ENCODE data around the gene DNAH14. TPM values are rescaled to one million over a fixed set of nuclear protein-coding genes. Genes with fewer than 3 reads are reported as not detected.
"Not testable (repeated sequence)": the region's sequence is repeated elsewhere in the genome, so short reads cannot be mapped to it uniquely, and the experiment has no call there.

The DNAH14 gene
- total RNA-seq (1 to 10 TPM in 1 of 4 donors, under 1 TPM in 3; 0.41 to 1.8 (median 0.83) TPM), polyA plus RNA-seq (under 1 TPM in 1 of 3 donors, not detected in 2; 0.07 TPM)
- long read RNA-seq, donor 1, result 0 reads
- long read RNA-seq, donor 2, result 0 reads

DNA sequence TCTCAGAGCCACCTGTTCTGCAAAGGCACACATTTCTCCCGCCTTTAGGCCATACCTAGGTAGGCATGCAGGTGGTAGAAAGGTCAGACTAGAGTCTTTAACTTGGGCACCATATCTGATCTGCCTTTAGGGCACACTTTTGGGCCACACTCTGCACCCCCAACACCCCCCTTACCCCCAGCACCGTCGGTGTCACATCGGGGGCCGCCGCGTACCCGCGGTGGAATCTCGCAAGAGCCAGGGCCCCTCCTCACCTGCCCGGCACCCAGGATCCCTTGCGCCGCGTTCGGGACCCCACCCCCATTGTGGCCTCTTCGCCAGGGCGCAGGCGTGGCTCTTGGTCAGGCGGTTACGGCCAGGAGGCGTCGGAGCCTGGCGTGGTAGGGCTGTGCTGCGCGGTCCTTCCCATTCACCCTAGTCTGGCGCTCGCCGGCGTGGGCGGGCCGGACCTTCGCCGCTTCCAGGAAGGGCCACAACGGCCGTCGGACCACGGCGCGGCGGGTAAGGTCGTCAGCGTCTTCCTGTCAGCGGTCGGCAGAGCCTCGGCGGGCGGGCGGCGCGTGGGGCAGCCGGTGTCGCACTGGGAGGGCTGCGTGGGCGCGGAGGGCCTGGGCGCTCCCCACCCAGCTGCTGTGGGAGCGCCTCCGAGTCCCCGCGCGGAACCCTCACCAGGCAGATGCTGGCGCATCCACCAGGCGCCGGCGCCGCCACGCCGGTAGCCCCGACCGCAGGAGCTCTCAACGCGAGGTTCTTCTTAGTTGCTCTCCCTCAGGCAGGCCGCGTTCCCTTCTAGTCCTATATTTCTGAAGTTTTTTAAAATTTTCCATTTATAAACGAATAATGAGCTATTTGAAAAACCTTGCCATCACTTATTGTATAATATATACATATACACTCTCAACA is at the start of gene DNAH14:
DNAH14 (plus strand) TSS at position 341 of the 903 bp plus-strand sequence. CDS start 23,028 bp downstream, outside the sequence.
- H3K36me3 ChIP-seq (ENCODE audit: insufficient read depth in 1 of 2, low read depth in 1 of 2), result no peaks in the 10 kb centered on the region
- intact Hi-C loops (cut with DNase I), result loop anchor here in 1 of 2 donors (10.0 kb wide), 1 partner anchor 285 kb away; no protein-coding TSS in a partner anchor
- H3K9me3 ChIP-seq, result peaks cover 24% of the 10 kb centered on the region
- no peak within 1 kb of the TSS for H3K27ac ChIP-seq
- peaks cover 0 to 30% (median 6%) of the 10 kb centered on the region in 3 donors for H3K27me3 ChIP-seq (ENCODE audit: insufficient read depth in 3 of 3, low read length in 2 of 3)
- peak within 1 kb of the TSS; percentile 53 for H3K4me3 ChIP-seq
- TF ChIP-seq, protein P1, sequence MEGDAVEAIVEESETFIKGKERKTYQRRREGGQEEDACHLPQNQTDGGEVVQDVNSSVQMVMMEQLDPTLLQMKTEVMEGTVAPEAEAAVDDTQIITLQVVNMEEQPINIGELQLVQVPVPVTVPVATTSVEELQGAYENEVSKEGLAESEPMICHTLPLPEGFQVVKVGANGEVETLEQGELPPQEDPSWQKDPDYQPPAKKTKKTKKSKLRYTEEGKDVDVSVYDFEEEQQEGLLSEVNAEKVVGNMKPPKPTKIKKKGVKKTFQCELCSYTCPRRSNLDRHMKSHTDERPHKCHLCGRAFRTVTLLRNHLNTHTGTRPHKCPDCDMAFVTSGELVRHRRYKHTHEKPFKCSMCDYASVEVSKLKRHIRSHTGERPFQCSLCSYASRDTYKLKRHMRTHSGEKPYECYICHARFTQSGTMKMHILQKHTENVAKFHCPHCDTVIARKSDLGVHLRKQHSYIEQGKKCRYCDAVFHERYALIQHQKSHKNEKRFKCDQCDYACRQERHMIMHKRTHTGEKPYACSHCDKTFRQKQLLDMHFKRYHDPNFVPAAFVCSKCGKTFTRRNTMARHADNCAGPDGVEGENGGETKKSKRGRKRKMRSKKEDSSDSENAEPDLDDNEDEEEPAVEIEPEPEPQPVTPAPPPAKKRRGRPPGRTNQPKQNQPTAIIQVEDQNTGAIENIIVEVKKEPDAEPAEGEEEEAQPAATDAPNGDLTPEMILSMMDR (IDR thresholded peaks at IDR 0.05), result no peak
- WGBS, 3 donors, result 2 to 4% (median 2%) methylated on average over 45 to 75 of the region's 75 CpGs
- ATAC-seq, result peak; percentile 39 to 64 (median 56)
- DNase-seq, result peak; percentile 62 to 68
- no peaks in the 10 kb centered on the region for H3K4me1 ChIP-seq

DNA sequence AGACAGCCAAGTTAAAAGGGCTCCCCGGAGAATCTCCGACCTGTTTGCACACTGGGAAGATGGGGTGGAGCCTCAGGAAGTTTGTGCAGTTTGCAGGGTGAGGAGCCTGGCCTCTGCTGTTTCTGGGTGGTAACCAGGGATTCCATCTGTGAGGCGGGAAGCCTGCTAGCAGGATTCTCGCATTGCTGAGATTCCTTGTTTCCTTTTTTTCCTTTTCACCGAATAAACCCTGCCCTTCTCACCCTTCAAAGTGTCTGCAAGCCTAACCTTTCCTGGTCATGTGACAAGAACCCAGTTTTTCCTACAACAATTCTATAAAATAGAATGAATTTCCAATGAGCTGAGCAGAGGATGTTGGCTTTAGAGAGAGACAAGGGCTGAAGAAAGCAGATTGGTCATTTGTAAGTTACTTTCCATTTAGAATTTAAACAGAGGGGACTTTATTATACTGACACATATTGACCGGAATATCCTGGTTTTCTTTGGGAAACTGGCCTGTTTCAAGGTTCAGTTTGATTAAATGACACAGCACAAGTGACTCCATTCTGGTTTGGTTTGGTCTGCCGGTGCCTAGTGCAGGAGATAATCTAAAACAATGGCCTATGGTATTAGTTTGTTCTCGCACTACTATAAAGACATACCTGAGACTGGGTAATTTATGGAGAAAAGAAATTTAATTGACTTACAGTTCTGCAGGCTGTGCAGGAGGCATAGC is 48.7 kb upstream of the DNAH14 start:
- no peak for ATAC-seq
- Histone ChIP-seq H3K4me3 (no peak overlapping the region), H3K36me3 (ENCODE audit: insufficient read depth in 1 of 2, low read depth in 1 of 2) (no peaks in the 10 kb centered on the region), H3K9me3 (no peaks in the 10 kb centered on the region), H3K27me3 (ENCODE audit: insufficient read depth in 3 of 3, low read length in 2 of 3) (peaks cover 0 to 19% (median 5%) of the 10 kb centered on the region in 3 donors), H3K27ac (no peak overlapping the region), H3K4me1 (no peaks in the 10 kb centered on the region)
- intact Hi-C loops (cut with DNase I), result no loop called here
- TF ChIP-seq, protein P1 (IDR thresholded peaks at IDR 0.05), result no peak
- 45 to 55% (median 53%) methylated on average over 8 of the region's 8 CpGs for WGBS, 3 donors
- no peak for DNase-seq

DNA sequence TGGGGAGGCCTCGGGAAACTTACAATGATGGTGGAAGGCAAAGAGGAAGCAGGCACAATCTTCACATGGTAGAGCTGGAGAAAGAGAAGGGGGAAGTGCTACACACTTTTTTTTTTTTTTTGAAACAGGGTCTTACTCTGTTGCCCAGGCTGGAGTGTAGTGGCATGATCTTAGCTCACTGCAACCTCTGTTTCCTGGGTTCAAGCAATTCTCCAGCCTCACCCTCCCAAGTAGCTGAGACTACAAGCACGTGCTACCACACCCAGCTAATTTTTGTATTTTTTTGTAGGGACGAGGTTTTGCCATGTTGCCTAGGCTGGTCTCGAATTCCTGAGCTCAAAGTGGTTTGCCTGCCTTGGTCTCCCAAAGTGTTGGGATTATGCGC is 48.2 kb upstream of the DNAH14 start:
- H3K27ac ChIP-seq; H3K4me3 ChIP-seq; ATAC-seq; H3K36me3 ChIP-seq (ENCODE audit: insufficient read depth in 1 of 2, low read depth in 1 of 2); H3K4me1 ChIP-seq; intact Hi-C loops (cut with DNase I); H3K9me3 ChIP-seq; DNase-seq: not testable (repeated sequence)
- 84 to 89% (median 87%) methylated on average over 5 of the region's 5 CpGs for WGBS, 3 donors
- H3K27me3 ChIP-seq (ENCODE audit: insufficient read depth in 3 of 3, low read length in 2 of 3), result peaks cover 0 to 15% (median 5%) of the 10 kb centered on the region in 3 donors

DNA sequence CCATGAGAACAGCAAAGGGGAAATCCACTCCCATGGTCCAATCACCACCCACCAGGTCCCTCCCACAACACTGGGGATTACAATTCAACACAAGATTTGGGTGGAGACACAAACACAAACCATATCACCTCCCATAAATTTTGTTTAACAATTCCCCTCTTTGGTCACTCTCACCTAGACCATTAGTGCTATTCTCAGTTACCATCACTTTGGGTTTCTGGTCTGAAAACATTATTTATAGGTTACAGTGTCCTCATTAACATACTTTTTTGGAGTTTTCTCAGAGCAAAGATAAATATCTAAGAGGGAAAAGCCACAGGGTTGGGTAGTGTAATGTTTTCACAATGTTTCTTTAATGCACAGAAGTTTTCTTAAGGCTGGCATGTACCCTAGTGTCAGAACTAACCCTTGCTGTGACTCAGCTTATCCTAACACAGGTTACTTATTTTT is 47.7 kb upstream of the DNAH14 start:
- intact Hi-C loops (cut with DNase I), result no loop called here
- DNase-seq (no peak), ATAC-seq (no peak)
- TF ChIP-seq, protein P1 (IDR thresholded peaks at IDR 0.05), result no peak
- Histone ChIP-seq H3K4me3 (no peak overlapping the region), H3K27me3 (ENCODE audit: insufficient read depth in 3 of 3, low read length in 2 of 3) (peaks cover 0 to 15% (median 5%) of the 10 kb centered on the region in 3 donors), H3K9me3 (no peaks in the 10 kb centered on the region), H3K36me3 (ENCODE audit: insufficient read depth in 1 of 2, low read depth in 1 of 2) (no peaks in the 10 kb centered on the region), H3K4me1 (no peaks in the 10 kb centered on the region), H3K27ac (no peak overlapping the region)

DNA sequence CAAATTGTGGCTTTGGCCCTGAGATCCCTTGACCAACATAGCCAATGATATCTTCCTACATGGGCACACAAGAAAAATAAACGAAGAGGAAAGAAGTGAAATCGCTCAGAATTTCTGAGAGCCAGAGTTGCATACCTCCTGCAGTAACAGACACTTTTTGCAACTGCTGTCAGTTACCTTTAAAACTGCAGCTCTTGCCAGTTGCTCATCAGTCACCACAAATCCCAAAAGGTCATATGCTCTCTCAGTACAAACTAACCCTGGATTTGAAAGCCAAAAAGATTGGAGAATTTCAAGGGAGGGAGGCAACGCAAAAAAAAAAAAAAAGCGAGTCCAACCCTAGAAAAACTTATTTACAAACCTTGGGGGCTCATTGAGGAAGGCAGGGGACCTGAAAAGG is 47.2 kb upstream of the DNAH14 start:
- intact Hi-C loops (cut with DNase I), result no loop called here
- no peaks in the 10 kb centered on the region for H3K4me1 ChIP-seq
- 73 to 77% (median 76%) methylated on average over 4 of the region's 4 CpGs for WGBS, 3 donors
- TF ChIP-seq, protein P1 (IDR thresholded peaks at IDR 0.05), result no peak
- H3K27me3 ChIP-seq (ENCODE audit: insufficient read depth in 3 of 3, low read length in 2 of 3), result peaks cover 0 to 12% (median 3%) of the 10 kb centered on the region in 3 donors
- H3K36me3 ChIP-seq (ENCODE audit: insufficient read depth in 1 of 2, low read depth in 1 of 2), result no peaks in the 10 kb centered on the region
- no peak for ATAC-seq
- no peak for DNase-seq
- no peak overlapping the region for H3K4me3 ChIP-seq
- H3K9me3 ChIP-seq, result no peaks in the 10 kb centered on the region
- no peak overlapping the region for H3K27ac ChIP-seq

All from psoas muscle (tissue), 8 donors.